ENCODE measurements around the gene ZYG11A. TPM values are rescaled to one million over a fixed set of nuclear protein-coding genes. Genes with fewer than 3 reads are reported as not detected.

Gene ZYG11A
- 0.96 and 1.0 TPM in 2 replicates for total RNA-seq

DNA sequence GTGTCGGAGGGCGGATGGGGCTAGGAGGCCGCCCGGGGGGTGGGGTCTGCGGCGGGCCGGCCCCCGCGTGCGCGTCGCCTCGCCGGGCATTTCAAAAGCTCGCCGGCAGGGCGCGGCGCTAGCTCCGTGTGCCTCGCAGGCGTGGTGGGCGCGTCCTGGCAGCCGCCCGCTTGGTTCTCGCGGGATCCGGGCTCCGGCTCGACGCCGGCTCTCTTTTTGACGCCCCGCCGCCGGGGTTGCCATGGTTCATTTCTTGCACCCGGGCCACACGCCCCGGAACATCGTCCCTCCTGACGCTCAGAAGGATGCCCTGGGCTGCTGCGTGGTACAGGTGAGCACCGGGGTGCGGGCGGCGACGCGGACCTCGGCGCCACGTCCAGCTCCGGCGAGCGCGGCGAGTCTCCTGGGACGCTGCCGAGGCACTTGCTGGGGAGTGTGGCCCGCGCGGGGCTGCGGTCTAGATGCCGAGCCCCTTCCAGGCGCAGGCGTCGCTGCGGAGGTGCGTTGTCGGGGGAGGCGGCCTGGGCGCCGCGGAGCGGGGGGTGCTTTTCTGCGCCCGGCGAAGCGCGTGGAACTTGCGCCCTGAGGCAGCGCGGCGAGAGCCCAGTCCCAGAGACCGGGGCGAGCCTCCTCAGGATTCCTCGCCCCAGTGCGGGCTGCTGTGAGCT is at the start of gene ZYG11A:
TSS of gene ZYG11A (plus strand) at position 118 of the 668 bp plus-strand sequence. CDS start at position 242, 124 bp downstream.

DNA sequence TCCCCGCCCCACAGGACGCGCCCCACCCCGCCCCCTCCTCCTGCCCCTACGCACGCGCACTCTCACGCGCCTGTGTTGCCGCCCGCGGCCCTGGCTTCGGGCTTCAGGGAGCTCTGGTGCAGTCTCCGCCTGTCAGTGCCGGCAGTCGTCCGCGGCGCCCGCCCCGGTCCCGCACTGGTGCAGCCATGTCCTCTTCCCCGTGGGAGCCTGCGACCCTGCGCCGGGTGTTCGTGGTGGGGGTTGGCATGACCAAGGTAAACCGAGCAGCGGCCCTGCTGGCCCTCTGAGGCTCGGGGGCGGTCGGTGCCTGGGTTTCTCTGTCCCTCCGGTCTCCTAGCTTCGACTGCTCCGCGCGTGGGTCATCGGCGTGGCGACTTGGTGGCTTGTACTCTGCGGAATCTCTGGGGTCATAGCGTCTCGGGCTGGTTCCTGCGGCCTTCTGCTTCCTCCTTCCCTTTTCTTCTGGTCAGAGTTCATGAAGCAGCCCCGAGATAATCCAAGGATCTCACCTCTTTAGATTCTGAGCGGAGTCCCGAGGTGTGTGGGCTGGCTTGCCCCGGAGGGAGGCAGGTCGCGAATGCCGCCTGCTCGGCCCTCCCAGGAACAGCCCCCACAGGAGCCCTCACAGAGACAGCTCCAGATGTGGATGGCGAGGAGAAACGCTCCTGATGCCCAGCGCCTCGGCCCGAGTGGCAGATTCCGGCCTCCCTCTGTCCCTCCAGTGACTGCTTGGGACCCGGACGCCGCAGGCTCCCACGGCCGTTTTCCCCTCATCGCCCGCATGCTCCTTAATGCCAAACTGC is 84.9 kb downstream of the ZYG11A start, which contains the start of gene SCP2:
TSS of gene SCP2 (plus strand) at position 65 of the 803 bp plus-strand sequence. CDS start at position 186, 121 bp downstream.

Other genes starting within 250 kb of the ZYG11A start
- 21.9 and 55.5 TPM in 2 replicates for gene GPX7, start 240.4 kb upstream of the ZYG11A start, total RNA-seq
- gene SHISAL2A, start 209.6 kb upstream of the ZYG11A start, total RNA-seq: not detected in 2 replicates
- gene COA7, start 144.4 kb upstream of the ZYG11A start, total RNA-seq: 7.4 and 12.0 TPM in 2 replicates
- 27.0 and 34.9 TPM in 2 replicates for gene ZYG11B, start 116.3 kb upstream of the ZYG11A start, total RNA-seq
- gene ECHDC2, start 79.0 kb downstream of the ZYG11A start, total RNA-seq: 11.1 and 31.1 TPM in 2 replicates
- gene SCP2, start 84.5 kb downstream of the ZYG11A start, total RNA-seq: 107 and 161 TPM in 2 replicates
- 0.39 and 8.6 TPM in 2 replicates for gene PODN, start 219.5 kb downstream of the ZYG11A start, total RNA-seq

Data from epithelial cell of alveolus of lung (primary cell).